HG03060 (cell line): ENCODE data around the gene RPUSD1.

Source experiments
- ATAC-seq: cut with Tn5 transposase; IDR thresholded peaks from one replicate; pipeline ENCODE4 v1.9.1; 2021; ENCODE audit warnings: low read depth, moderate number of reproducible peaks; ENCODE audit not compliant: unreplicated experiment

The RPUSD1 gene

GRCh38 chr16:799948-800833 lies 12.0 kb upstream of the RPUSD1 start, which contains the start of gene GNG13:
Gene GNG13 (minus strand): TSS chr16:800734. CDS start chr16:799077, 1,657 bp downstream.
- no peak for ATAC-seq

- no peak for ATAC-seq
Observed at GRCh38 chr16:799111-799947, 11.1 kb upstream of the RPUSD1 start.

GRCh38 chr16:798666-799065 lies 10.5 kb upstream of the RPUSD1 start:
- ATAC-seq: no peak

GRCh38 chr16:797686-798085 lies 9.5 kb upstream of the RPUSD1 start:
- ATAC-seq: no peak

GRCh38 chr16:797120-797420 lies 8.9 kb upstream of the RPUSD1 start:
- ATAC-seq: no peak

- no peak for ATAC-seq
Observed at GRCh38 chr16:796296-797119, 8.3 kb upstream of the RPUSD1 start.

GRCh38 chr16:795580-796229 lies 7.5 kb upstream of the RPUSD1 start:
- no peak for ATAC-seq

GRCh38 chr16:794853-795466 lies 6.8 kb upstream of the RPUSD1 start:
- ATAC-seq: no peak

GRCh38 chr16:794091-794822 lies 6.1 kb upstream of the RPUSD1 start:
- ATAC-seq: no peak

GRCh38 chr16:793414-793813 lies 5.2 kb upstream of the RPUSD1 start:
- ATAC-seq: no peak

- no peak for ATAC-seq
Observed at GRCh38 chr16:792221-792995, 4.2 kb upstream of the RPUSD1 start.

- ATAC-seq: no peak
Observed at GRCh38 chr16:791131-791530, 3.0 kb upstream of the RPUSD1 start.

GRCh38 chr16:790086-790485 lies 1.9 kb upstream of the RPUSD1 start:
- ATAC-seq: no peak

GRCh38 chr16:789191-789850 lies 1.1 kb upstream of the RPUSD1 start:
- ATAC-seq: no peak

GRCh38 chr16:788399-789126 lies 382 bp upstream of the RPUSD1 start, which contains the start of gene CHTF18:
Gene CHTF18 (plus strand): TSS chr16:788620. CDS start chr16:788685, 65 bp downstream.
- no peak for ATAC-seq

GRCh38 chr16:787321-787966 lies 737 bp downstream of the RPUSD1 start:
- ATAC-seq: no peak
